GM04504 (cell line): ENCODE results near the gene PCBP3.

Experiments used
- DNase-seq: peaks from one replicate; pipeline ENCODE4 v3.0.0-alpha.2; 2012; ENCODE audit warnings: low read depth

The PCBP3 gene

DNA sequence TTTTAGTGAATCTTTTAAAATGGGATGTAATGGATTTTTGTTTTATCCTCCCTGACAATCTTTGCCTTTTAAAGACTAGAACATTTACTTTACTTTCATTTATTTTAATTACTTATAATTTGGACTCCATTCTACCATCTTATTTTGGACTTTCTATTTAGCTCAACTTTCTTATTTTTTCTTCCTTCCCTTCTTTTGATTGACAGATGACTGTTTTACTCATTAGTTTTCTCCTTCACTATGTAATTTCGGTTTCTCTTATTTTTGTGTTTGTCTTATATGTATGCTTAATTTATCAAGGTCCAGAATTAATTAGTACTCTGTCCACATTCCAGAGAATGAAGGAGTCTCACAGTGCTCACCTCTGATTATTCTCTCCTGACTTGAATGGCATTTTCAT, 109.9 kb downstream of the PCBP3 start:
- no peak for DNase-seq

DNA sequence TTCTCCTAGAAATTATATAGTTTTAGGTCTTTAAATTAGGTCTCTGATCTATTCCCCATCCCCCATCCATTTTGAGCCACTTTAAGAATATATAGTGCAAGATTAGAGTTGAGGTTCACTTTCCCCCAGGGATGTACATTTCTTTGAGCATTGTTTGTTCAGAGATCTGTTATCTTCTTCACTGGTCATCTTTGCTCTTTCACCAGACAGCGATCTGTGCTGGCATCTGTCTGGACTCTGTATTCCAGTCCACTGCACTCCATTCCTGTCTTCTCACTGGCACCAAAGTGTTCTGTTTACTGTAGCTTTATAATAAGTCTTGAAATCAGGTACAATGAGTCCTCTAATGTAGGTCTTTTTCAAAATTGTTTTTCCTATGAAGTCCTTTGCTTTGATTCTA, 112.5 kb downstream of the PCBP3 start:
- no peak for DNase-seq

DNA sequence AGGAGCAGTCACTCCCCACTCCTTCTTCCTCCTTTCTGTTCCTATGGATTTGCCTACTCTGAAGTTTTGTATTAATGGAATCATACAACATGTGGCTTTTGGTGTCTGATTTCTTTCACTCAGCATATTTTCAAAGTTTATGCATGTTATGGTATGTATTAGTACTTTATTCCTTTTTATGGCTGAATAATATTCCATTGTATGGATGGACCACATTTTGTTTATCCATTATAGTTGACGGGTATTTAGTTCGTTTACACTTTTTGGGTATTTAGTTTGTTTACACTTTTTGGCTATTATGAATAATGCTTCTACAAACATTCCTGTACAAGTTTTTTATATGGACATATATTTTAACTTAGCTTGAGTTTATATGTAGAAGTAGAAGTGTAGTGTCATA, 113.1 kb downstream of the PCBP3 start:
- no peak for DNase-seq

DNA sequence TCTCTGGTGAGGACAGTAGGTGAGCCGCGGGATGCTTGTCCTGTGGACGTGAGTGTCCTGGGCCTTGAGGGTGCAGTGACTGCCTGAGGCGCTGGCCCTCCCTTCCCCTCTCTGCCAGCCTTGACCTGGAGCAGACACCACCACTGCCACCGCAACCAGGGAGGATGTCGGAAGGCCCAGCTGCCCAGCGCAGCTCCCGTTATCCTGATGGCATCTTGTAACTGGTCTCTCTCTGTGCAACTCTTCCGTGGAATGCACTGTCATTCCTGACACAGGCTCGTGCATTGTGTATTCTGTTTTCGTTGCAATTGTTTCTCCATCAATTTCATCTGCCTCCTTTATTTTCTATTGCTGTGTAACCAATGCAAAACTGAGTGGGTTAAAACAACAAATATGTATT, 118.2 kb downstream of the PCBP3 start:
- no peak for DNase-seq

DNA sequence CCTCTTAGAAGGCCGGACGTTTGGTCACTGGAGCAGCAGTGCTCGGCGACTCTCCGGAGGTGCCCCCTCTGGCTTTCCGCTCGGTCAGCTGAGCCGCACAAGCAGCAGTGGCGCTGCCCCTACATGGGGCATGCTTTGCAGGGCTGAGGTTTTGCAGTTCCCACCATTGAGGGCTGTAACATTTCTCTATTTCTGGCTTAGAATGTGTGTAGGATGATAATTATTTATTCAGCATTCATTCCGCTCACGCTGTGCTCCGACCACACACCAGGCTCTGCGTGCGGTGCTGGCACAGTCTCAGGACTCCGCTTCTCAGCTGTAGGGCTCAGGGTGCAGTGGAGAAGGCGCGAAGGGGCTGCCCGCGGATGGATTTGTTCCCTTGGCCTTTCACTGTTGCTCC, 119.5 kb downstream of the PCBP3 start:
- DNase-seq: no peak

DNA sequence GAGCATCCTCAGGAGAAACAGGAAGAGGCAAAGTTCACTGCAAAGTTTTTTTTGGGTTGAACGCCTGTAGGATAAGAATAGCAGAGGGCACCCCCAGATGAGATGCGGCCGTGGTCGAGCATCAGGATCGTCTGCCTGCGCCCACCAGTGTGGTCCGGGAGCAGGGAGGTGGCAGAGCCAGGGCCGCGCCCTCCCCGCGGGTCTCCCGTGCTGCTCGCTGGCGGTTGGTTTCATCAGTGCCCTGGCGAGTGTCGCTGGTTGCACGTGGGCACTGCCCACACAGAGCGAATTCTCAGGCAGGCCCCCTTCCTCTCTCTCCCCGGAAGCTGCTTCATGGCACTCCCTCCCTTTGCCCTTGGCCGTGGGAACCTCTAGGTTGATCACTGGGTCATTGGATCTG, 120.0 kb downstream of the PCBP3 start:
- no peak for DNase-seq

DNA sequence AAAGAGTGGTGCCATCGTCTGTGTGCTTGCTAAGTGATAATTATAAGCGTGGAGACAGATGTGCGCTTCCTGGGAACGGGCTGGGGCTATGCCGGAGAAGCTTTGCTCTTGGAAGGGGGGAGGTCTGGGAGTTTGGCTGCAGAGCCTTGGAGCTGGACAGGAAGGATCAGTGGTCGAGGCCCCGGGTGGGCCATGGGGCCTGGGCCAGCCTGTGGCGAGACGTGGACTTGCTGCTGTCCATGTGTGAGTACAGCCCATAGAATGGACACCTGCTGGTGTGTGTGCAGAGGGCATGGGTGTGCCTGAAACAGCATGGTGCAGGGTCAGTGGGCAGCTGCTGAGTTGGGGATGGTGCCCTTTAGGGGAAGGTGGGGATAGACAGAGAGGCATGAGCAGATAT, 121.3 kb downstream of the PCBP3 start:
- DNase-seq: no peak

DNA sequence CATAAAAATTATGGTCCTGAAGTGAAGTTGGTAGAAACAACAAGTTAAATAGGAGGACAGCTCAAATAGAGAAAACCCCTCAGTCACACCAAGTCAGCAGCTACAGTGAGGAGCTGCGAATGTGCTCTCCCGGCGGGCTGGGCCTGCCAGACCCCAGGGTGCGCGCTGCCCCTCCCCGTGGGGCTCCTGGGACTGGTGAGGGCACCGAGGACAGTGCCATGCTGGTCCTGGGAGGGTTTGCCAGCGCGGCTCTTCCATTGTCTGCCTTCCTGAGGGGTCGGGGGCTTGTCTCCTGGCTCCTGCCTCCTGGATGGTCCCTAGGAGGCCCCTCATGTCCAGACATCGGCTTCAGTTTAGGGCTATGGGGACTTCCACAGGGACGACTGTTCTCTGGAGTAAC, 121.8 kb downstream of the PCBP3 start:
- no peak for DNase-seq

DNA sequence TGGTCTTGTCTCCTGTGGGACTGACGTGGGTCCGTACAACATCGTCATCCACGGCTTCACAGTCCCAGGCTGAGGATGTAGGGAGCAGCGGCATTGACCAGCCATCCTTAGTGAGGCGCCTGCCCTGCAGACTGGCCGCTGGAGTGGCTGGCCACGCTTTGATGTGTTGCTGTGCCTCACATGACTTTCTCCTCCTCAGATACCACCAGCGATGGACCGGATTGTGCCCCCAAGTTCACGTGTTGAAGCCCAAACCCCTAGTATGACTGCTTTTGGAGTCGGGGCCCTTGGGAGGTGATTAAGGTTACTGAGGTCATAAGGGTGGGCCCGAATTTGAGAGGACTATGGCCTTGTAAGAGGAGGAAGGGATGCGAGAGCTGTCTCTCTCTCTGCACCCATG, 122.5 kb downstream of the PCBP3 start:
- DNase-seq: no peak

DNA sequence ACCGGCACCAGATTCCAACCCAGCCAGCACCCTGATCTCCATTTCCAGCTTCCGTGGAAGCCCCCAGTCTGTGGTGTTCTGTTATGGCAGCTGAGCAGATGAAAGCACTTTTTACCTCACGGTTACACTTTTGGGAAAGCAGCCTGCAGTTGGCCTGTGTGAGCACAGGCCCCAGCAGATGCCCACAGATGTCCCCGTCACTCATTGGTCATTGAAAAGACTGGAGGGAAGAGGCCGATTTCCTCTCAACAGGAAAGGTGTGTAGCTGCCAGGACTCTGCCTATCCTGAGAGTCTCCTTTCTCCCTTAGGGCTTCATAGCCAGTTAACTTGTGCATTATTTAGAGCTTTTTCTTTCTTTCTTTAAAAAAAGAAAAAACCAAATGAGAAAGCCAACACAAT, 123.0 kb downstream of the PCBP3 start:
- no peak for DNase-seq

DNA sequence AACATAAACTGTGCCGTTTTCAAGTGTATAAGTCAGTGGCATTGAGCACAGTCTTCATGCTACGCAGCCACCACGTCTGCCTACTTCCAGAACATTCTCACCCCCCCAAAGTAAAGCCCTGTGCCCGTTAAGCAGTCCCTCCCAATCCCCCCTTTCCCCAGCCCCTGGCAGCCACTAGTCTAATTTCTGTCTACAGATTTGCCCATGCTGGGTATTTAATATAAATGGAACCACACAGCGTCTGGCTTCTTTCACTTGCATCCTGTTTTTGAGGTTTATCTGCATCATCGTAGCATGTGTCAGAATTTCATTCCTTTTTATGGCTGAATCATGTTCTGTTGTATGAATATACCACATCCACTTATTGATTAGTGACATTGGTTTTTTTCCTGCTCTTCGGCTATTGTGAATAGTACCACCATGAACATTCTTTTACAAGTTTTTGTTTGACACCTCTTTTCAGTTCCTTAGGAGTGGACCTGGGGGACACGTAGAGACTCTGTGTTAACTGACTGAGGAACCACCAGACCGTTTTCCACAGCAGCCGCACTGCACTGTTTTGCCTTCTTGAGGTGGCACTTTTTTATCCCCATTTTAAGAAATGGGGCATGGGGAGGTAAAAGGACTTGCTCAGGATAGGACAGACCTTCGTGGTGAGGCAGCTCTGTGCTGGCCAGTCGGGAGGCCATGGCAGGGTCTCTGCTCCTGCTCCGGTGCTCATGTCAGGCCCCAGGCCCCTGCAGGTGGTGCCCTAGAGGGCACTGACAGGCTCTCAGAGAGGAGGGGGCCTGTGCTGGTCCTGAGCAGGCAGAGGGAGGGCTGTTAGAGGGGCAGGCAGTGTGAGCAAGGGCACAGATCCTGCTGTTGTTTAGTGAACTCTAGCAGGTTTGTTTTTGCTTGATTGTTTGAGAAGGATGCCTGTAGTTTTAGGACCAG, 123.8 kb downstream of the PCBP3 start:
- no peak for DNase-seq

DNA sequence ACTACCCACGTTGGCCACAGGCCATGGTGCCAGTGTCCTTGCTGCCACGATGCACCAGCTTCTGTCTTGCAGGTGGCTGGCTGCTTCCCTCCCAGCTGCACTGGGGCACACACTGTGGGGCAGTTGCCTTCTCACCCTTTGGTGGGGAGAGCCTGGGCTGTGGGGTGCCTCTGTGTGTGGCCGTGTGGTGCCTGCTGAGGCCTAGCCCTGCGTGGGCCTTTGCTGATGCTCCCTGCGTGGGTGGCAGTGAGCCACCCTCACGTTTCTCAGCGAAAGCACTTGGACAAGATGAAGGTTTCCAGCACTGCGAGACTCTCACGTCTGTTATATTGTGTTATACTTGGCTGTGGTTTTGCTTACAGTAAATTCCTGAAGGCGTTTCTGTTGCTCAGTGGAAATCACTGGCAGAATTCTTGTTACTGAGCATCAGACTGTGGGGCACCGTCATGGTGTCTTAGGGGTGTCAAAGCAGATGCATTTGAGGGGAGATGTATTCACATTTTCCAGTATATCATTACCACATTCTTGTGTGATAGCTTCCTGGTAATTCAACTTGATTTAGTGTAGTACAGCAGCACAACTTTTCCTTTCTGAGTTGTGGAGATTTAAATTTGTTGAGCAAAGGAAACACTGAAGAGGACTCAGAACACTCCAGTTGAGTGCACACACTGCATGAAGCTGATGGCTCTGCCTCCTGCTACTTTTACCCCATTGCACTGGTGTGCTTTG, 124.7 kb downstream of the PCBP3 start:
- no peak for DNase-seq

DNA sequence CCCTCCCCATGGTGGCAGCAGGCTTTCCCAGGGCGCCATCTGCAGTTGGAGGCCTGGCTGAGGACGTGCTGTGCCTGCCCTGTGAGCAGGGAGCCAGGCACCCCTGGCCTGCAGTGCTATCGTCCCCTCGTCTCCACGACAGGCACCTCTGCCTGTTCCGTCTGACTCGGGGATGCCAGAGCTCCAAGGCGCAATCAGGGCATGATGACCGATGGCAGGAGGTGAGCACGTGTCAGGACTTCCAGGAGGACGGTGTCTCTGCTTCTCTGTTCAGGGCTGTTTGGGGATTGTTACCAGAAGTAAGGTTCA, 125.2 kb downstream of the PCBP3 start:
- no peak for DNase-seq

DNA sequence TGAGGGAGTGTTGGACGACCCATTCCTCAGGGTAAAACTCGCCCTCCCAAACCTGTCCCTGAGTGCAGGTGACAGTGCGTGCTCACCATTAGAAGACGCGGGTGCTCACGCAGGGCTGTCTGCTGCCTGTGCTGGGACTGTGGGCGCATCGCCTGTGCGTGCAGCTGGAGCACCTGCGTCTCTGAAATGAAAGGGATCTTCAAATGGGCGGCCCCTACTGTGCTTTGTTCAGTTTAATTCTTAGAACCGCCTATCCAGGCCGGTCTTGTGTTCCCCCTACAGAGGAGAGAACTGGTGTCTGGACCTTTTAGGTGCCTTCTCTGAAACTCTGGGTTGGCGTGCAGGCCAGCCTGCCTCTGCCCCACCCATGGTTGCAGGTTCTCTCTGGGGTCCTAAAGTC, 125.8 kb downstream of the PCBP3 start:
- DNase-seq: no peak

DNA sequence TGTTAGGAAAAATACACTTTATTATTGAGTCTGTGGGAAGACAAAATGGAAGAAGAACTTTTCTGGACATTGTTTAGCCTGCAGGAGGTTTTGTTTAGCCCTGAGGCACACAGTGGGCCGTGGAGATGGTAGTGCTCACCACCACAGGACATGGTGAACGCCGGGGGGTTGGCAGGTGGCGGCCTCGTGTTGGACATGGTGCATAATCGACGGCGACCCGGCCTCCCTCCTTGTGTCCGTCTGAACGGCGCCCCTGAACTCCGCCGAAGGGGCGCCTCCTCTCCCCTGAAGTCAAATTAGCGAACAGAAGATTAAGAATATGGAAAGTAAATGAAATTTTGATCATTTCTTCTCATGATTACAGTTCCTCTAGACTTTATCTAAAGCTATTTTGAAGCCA, 126.4 kb downstream of the PCBP3 start:
- no peak for DNase-seq

DNA sequence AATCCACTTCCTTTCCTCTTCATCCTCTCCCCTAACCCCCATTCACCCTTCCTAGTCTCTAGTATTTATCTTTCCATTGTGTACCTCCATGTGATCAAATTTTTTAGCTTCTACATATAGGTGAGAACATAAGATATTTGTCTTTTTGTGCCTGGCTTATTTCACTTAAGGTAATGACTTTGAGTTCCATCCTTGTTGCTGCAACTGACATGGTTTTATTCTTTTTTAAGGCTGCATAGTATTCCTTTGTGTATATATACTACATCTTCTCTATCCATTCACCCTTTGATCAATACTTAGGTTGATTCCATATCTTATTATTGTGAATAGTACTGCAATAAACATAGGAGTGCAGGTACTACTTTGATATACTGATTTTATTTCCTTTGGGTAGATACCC, 128.7 kb downstream of the PCBP3 start:
- no peak for DNase-seq

DNA sequence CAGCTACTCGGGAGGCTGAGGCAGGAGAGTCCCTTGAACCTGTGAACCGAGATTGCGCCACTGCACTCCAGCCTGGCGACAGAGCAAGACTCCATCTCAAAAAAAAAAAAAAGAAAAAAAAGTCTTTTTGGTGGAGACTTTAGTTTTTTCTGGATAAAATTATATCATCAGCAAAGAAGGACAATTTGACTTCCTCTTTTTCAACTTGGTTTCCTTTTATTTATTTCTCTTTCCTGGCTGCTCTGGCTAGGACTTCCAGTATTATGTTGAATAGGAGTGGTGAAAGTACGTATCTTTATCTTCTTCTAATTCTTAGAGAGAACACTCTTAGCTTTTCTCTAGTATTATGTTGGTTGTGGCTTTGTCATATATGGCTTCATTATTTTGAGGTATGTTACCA, 130.8 kb downstream of the PCBP3 start:
- no peak for DNase-seq

DNA sequence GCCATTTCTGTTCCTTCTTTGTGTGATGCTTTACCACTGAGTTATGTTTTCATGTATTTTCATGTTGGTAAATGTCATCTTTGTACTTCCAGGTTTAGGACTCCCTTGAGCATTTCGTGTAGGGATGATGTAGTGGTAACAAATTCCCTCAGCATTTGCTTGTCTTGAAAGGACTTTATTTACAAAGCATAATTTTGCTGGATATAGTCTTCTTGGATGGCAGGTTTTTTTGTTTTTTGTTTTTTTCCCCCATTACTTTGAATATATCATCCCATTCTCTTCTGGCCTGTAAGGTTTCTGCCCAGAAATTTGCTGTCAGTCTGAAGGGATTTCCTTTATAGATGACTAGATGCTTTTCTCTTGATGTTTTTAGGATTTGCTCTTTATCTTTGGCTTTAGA, 133.4 kb downstream of the PCBP3 start:
- DNase-seq: no peak

DNA sequence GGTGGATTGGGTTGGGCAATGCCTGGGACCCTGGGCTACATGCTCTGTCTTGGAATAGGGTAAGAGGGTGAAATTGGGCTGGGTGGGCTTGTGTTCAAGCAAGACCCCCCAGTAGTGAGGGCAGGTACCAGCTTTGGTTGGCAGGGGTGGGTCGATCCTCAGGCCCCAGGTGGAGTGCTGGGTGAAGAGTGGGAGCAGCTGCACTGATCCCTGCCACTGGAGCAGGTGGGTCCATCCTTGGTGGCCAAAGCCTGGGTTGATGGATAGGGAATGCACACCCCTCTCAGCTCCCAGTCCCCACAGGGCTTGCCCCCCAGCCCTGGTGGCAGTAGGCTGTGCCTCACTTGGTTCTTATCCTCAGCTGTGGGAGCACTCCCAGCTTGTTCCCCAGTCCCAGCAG, 135.2 kb downstream of the PCBP3 start:
- no peak for DNase-seq

DNA sequence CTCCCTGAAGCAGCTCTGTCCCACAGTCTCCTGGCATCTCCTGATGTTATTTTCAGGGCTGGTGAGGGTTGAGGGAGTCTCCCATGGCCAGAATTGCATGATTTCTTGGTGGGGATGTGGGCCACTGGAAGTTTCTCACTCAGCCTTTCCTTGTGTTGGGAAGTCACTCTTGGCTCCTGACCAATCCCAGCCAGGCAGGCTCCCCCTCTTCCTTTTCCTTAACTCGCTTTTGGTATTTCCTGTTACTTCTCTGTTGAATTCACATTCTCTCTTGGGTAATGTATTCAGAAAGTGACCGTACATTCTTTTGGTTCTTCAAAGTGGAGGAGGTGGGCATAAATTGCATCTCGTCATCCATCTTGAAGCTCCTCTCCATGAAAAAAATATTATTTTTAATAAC, 135.7 kb downstream of the PCBP3 start:
- DNase-seq: no peak

DNA sequence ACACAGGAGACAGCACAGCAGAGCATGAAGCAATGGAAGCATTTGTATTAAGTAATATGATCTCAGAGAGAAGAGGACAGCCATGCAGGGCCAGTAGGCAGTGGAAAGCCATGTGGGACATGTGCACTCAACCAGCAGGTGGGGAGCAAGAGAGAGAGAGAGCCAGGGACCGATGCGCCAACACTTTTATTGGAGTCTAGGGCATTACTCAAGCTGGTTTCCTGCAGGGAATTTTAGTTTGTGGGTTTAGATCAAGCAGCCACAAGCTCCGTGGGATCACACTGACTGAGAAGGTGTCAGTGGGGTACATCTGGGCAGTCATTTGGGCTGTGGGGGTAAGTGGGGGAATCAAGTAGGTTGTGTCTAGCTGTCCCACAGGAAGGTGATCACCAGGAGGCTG, 137.1 kb downstream of the PCBP3 start:
- no peak for DNase-seq

DNA sequence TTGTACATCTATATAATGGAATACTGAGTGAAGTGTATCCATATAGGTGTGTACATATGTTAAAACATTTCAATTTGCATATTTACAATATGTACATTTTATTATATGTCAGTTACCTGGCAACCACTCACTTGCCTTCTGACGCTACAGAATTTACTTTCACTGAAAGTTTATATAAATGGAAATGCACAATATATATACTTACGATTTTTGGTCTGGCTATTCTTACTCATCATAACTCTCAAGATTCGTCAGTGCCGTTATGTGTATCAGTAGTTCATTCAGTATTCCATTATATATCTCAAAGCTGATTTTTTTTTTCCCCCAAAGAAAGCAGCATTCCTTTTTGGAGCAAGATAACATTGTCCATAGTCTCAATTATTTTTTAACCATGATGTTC, 138.2 kb downstream of the PCBP3 start:
- no peak for DNase-seq

DNA sequence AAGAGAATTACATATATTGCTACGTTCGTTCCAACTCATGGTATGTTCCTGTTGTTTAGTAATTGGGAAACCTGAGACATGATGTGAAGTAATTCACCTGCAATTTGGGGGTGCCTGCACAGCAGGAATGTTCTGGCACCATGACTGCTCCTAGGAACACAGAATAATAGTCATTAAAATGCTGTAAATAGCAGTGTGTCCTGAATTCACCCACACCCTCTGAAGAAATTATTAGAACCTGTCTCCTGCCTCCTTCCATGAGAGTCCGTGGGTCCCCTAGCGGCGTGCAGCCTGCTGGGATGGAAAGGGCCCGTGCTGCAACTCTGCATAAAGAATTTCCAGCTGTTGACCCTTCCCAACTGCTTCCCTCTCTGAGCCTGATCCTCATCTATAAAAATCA, 143.1 kb downstream of the PCBP3 start:
- DNase-seq: no peak

DNA sequence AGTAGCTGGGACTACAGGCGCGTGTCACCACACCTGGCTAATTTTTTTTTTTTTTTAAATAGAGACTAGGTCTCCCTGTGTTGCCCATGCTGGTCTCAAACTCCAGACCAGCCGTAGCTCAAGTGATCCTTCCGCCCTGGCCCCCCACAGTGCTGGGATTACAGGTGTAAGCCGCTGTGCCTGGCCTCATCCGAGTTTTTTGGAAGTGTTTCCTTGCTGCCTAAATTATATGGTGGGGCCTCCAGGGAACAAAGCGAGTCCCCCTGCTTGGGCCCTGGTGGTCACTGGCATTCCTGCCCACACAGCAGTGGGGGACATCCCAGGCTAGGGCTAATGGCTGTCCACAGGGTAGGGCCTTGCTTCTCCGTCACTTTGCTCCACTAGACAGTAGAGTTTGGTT, 143.8 kb downstream of the PCBP3 start:
- no peak for DNase-seq
